Measurements from ENCODE around the gene BCL2L2.

DNA sequence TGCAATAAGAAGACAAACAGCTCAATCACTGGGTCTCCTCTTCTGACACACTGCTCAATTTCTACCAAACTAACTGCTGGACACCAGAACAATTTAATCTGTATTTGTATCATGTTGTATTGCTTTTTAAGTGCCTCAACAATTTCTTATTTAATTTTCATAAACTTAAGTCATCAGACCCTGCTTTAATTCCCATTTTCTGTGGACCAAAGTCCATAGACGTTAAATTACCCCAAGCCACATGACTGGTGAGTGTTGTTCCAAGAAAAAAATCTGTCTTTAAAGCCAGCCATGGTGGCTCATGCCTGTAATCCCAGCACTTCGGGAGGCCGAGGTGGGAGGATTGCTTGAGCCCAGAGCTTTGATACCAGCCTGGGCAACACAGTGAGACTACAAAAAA is 29.4 kb upstream of the BCL2L2 start:
- TF ChIP-seq ZNF70 (CRISPR knock-in tag; IDR thresholded peaks at IDR 0.05) (no peak), PATZ1 (CRISPR knock-in tag; IDR thresholded peaks at IDR 0.05; ENCODE audit: borderline replicate concordance) (no peak), ARNTL (CRISPR knock-in tag; IDR thresholded peaks at IDR 0.05; ENCODE audit: borderline replicate concordance, low read depth) (no peak), TCF4 (CRISPR knock-in tag; IDR thresholded peaks at IDR 0.05; ENCODE audit: borderline replicate concordance) (no peak), RARB (CRISPR knock-in tag; IDR thresholded peaks at IDR 0.05) (no peak), ZC3H10 (CRISPR knock-in tag; IDR thresholded peaks at IDR 0.05) (no peak), ZNF565 (CRISPR knock-in tag; conservative IDR thresholded peaks at IDR 0.05; ENCODE audit: low read depth) (no peak), BACH2 (CRISPR knock-in tag; IDR thresholded peaks at IDR 0.05; ENCODE audit: borderline replicate concordance) (no peak), ZFP30 (CRISPR knock-in tag; IDR thresholded peaks at IDR 0.05) (no peak), TOX (CRISPR knock-in tag; IDR thresholded peaks at IDR 0.05; ENCODE audit: borderline replicate concordance) (no peak), OSR1 (CRISPR knock-in tag; IDR thresholded peaks at IDR 0.05) (no peak)
